Measurements from ENCODE around the gene ATP13A3. TPM values are rescaled to one million over a fixed set of nuclear protein-coding genes. Genes with fewer than 3 reads are reported as not detected.

The ATP13A3 gene
- total and polyA plus RNA-seq, 4 donors: 33.6 to 257 (median 56.4) TPM

DNA sequence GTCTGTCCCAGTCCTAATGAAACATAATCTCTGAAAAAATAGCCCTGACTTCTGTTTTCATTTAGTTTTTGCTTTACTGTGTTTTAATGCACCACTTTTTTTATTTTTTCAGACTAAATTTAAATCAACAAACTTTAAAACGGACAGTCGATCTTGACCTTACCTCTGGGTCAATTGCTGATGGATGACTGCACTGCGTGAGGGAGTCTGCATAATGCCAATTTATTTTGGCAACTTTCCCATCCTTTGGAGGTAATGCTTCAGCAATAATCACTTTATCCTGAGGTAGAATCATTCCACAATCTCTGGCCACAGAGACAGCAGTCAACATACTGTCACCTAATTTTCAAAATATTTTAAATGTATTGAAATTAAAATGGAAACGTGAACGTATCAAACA lies 55.2 kb downstream of the ATP13A3 start:
- H3K9me3 ChIP-seq (ENCODE audit: control insufficient read depth in 4 of 4, low read length in 3 of 4): no peaks in the 10 kb centered on the region
- H3K4me3 ChIP-seq (ENCODE audit: low read depth in 1 of 3, low read length in 3 of 3): no peak overlapping the region
- TF ChIP-seq JUND (IDR thresholded peaks at IDR 0.05) (no peak), RXRA (IDR thresholded peaks at IDR 0.05) (peak in 1 of 2 donors; percentile 23), YY1 (IDR thresholded peaks at IDR 0.05) (no peak)
- no peaks in the 10 kb centered on the region for H3K27me3 ChIP-seq (ENCODE audit: control insufficient read depth in 4 of 4, insufficient read depth in 4 of 4, low read length in 3 of 4)
- peaks cover 6 to 70% (median 51%) of the 10 kb centered on the region in 4 donors for H3K36me3 ChIP-seq (ENCODE audit: control insufficient read depth in 4 of 4, insufficient read depth in 3 of 4, low read depth in 1 of 4, low read length in 3 of 4)
- H3K27ac ChIP-seq (ENCODE audit: low read depth in 1 of 2, low read length in 2 of 2): no peak overlapping the region
- H3K4me1 ChIP-seq (ENCODE audit: control insufficient read depth in 4 of 4, insufficient read depth in 4 of 4, low read length in 3 of 4): peaks cover 0 to 11% (median 5%) of the 10 kb centered on the region in 4 donors
- DNase-seq (ENCODE audit: low spot score): no peak
- 53% methylated on average over 5 of the region's 5 CpGs for WGBS
- no peak overlapping the region for H3K9ac ChIP-seq (ENCODE audit: low read depth in 1 of 2, low read length in 2 of 2)

DNA sequence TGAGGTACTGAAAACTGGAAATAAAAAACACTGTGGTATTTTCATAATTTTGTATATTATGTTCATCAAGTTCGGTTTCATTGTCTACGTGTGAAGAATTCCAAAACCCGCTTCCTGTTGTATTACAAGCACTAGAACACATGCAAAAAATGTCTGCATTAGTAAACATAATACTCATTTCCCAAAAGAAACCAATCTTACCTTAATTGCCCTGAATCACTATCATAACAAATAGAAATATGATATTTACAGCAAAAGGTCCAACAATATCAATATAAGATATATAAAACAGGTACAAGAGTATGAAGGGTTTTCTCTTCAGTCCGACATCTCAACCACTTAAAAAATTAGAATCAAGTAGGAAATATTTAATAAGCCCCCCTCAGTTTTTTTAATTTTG lies 61.4 kb downstream of the ATP13A3 start:
- no peak for DNase-seq (ENCODE audit: low spot score)
- H3K27ac ChIP-seq (ENCODE audit: low read depth in 1 of 2, low read length in 2 of 2): no peak overlapping the region
- no peaks in the 10 kb centered on the region for H3K27me3 ChIP-seq (ENCODE audit: control insufficient read depth in 4 of 4, insufficient read depth in 4 of 4, low read length in 3 of 4)
- no peak overlapping the region for H3K9ac ChIP-seq (ENCODE audit: low read depth in 1 of 2, low read length in 2 of 2)
- TF ChIP-seq SP1 (IDR thresholded peaks at IDR 0.05): no peak
- TF ChIP-seq YY1 (IDR thresholded peaks at IDR 0.05): no peak
- TF ChIP-seq MAX (IDR thresholded peaks at IDR 0.05): no peak
- TF ChIP-seq NR2F2 (IDR thresholded peaks at IDR 0.05): no peak
- TF ChIP-seq GABPA (IDR thresholded peaks at IDR 0.05 in 1 of 2, conservative IDR thresholded peaks at IDR 0.05 in 1 of 2): no peak
- no peak for TF ChIP-seq HNF4A (conservative IDR thresholded peaks at IDR 0.05)
- TF ChIP-seq TAF1 (conservative IDR thresholded peaks at IDR 0.05): no peak
- TF ChIP-seq RXRA (IDR thresholded peaks at IDR 0.05): no peak
- TF ChIP-seq, protein P1, sequence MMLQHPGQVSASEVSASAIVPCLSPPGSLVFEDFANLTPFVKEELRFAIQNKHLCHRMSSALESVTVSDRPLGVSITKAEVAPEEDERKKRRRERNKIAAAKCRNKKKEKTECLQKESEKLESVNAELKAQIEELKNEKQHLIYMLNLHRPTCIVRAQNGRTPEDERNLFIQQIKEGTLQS (IDR thresholded peaks at IDR 0.05): no peak
- TF ChIP-seq, protein P2, sequence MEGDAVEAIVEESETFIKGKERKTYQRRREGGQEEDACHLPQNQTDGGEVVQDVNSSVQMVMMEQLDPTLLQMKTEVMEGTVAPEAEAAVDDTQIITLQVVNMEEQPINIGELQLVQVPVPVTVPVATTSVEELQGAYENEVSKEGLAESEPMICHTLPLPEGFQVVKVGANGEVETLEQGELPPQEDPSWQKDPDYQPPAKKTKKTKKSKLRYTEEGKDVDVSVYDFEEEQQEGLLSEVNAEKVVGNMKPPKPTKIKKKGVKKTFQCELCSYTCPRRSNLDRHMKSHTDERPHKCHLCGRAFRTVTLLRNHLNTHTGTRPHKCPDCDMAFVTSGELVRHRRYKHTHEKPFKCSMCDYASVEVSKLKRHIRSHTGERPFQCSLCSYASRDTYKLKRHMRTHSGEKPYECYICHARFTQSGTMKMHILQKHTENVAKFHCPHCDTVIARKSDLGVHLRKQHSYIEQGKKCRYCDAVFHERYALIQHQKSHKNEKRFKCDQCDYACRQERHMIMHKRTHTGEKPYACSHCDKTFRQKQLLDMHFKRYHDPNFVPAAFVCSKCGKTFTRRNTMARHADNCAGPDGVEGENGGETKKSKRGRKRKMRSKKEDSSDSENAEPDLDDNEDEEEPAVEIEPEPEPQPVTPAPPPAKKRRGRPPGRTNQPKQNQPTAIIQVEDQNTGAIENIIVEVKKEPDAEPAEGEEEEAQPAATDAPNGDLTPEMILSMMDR (IDR thresholded peaks at IDR 0.05; ENCODE audit: low read depth, low read length, missing input control): no peak
- no peak for TF ChIP-seq EGR1 (IDR thresholded peaks at IDR 0.05; ENCODE audit: low read depth in 2 of 2)
- TF ChIP-seq JUND (IDR thresholded peaks at IDR 0.05): no peak
- no peak for TF ChIP-seq FOXA2 (IDR thresholded peaks at IDR 0.05)
- TF ChIP-seq, protein P3, sequence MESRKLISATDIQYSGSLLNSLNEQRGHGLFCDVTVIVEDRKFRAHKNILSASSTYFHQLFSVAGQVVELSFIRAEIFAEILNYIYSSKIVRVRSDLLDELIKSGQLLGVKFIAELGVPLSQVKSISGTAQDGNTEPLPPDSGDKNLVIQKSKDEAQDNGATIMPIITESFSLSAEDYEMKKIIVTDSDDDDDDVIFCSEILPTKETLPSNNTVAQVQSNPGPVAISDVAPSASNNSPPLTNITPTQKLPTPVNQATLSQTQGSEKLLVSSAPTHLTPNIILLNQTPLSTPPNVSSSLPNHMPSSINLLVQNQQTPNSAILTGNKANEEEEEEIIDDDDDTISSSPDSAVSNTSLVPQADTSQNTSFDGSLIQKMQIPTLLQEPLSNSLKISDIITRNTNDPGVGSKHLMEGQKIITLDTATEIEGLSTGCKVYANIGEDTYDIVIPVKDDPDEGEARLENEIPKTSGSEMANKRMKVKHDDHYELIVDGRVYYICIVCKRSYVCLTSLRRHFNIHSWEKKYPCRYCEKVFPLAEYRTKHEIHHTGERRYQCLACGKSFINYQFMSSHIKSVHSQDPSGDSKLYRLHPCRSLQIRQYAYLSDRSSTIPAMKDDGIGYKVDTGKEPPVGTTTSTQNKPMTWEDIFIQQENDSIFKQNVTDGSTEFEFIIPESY (IDR thresholded peaks at IDR 0.05): no peak
- no peak for TF ChIP-seq HNF4G (IDR thresholded peaks at IDR 0.05)
- TF ChIP-seq RAD21 (IDR thresholded peaks at IDR 0.05): no peak
- TF ChIP-seq, protein P4, sequence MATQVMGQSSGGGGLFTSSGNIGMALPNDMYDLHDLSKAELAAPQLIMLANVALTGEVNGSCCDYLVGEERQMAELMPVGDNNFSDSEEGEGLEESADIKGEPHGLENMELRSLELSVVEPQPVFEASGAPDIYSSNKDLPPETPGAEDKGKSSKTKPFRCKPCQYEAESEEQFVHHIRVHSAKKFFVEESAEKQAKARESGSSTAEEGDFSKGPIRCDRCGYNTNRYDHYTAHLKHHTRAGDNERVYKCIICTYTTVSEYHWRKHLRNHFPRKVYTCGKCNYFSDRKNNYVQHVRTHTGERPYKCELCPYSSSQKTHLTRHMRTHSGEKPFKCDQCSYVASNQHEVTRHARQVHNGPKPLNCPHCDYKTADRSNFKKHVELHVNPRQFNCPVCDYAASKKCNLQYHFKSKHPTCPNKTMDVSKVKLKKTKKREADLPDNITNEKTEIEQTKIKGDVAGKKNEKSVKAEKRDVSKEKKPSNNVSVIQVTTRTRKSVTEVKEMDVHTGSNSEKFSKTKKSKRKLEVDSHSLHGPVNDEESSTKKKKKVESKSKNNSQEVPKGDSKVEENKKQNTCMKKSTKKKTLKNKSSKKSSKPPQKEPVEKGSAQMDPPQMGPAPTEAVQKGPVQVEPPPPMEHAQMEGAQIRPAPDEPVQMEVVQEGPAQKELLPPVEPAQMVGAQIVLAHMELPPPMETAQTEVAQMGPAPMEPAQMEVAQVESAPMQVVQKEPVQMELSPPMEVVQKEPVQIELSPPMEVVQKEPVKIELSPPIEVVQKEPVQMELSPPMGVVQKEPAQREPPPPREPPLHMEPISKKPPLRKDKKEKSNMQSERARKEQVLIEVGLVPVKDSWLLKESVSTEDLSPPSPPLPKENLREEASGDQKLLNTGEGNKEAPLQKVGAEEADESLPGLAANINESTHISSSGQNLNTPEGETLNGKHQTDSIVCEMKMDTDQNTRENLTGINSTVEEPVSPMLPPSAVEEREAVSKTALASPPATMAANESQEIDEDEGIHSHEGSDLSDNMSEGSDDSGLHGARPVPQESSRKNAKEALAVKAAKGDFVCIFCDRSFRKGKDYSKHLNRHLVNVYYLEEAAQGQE (IDR thresholded peaks at IDR 0.05): no peak
- no peak for TF ChIP-seq FOXA1 (IDR thresholded peaks at IDR 0.05)
- peaks cover 0 to 13% (median 3%) of the 10 kb centered on the region in 4 donors for H3K4me1 ChIP-seq (ENCODE audit: control insufficient read depth in 4 of 4, insufficient read depth in 4 of 4, low read length in 3 of 4)
- WGBS: 96% methylated on average over 4 of the region's 4 CpGs
- H3K36me3 ChIP-seq (ENCODE audit: control insufficient read depth in 4 of 4, insufficient read depth in 3 of 4, low read depth in 1 of 4, low read length in 3 of 4): peaks cover 4 to 46% (median 43%) of the 10 kb centered on the region in 4 donors
- no peak overlapping the region for H3K4me3 ChIP-seq (ENCODE audit: low read depth in 1 of 3, low read length in 3 of 3)
- H3K9me3 ChIP-seq (ENCODE audit: control insufficient read depth in 4 of 4, low read length in 3 of 4): no peaks in the 10 kb centered on the region
